Skin epidermis (tissue), 12 donors: Measurements from ENCODE around the gene GPD2.
"Not testable (repeated sequence)": the region's sequence is repeated elsewhere in the genome, so short reads cannot be mapped to it uniquely, and the experiment has no call there.

Source experiments
- H3K27ac ChIP-seq, 21 experiments: fragments of 200-600 bp; sonication (generic) in 11 of 21; one replicate each; pipeline ENCODE4 v1.5.0; 2020; ENCODE audit warnings: mild to moderate bottlenecking in 3 of 21, inconsistent platforms in 2 of 21, moderate library complexity in 2 of 21
- H3K4me3 ChIP-seq, 7 experiments: fragments of 200-600 bp; sonication (generic) in 2 of 7; one replicate each; pipeline ENCODE4 v1.5.0; 2020; ENCODE audit warnings: inconsistent platforms in 2 of 7, mild to moderate bottlenecking in 2 of 7, moderate library complexity in 1 of 7

Gene GPD2

DNA sequence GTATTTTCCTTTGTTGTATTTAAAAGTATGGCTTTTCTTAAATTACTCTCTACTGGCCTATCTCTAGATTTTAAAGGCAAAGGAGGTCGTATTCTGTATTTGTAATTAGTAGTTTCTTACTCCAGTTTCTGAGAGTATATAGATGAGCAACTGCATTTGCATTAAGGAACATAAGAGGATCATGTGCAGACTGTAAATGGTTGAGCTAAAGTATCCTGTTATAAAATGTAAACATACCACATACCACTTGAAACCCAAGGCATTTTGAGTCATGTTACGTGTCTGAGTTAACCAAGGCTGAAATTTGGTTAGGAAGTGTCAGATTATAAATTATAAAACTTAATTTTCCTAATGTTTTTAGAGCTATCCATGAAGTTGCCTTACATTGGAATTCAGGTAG is 76.3 kb downstream of the GPD2 start:
- H3K4me3 ChIP-seq: no peak overlapping the region
- H3K27ac ChIP-seq: no peak overlapping the region

DNA sequence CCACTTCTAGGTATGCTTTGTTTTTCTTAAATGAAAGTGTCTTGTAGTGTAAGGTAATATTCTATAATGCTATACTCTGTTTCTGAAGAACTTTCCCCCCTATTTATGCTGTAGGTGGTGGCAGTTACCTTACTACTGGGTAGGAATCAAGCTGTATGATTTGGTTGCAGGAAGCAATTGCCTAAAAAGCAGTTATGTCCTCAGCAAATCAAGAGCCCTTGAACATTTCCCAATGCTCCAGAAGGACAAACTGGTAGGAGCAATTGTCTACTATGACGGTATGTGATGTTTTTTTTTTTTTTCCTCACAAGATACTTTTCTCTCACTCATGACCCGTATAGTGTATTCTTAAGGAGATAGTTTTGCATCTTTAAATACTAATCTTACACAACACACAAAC is 77.0 kb downstream of the GPD2 start:
- Histone ChIP-seq H3K27ac (no peak overlapping the region), H3K4me3 (no peak overlapping the region)

DNA sequence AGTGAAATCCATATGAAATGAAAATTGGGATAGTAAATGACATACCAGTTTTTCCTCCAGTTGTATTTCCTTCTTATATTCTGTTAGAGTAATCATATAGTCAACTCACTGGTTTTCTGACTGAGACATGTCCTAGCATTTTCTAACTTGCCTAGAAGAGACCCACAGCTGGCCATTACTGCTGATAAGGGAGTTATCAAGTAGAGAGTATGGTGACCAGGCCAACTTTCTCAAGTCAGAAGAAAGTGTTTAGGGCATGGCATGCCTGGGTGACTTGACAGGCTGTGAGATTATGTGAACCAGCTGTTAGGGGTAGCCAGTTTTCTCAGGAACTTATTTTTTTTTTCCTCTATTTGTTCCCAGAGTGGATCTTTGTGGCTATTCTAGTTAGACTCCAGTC is 81.2 kb downstream of the GPD2 start:
- H3K27ac ChIP-seq: no peak overlapping the region
- no peak overlapping the region for H3K4me3 ChIP-seq

DNA sequence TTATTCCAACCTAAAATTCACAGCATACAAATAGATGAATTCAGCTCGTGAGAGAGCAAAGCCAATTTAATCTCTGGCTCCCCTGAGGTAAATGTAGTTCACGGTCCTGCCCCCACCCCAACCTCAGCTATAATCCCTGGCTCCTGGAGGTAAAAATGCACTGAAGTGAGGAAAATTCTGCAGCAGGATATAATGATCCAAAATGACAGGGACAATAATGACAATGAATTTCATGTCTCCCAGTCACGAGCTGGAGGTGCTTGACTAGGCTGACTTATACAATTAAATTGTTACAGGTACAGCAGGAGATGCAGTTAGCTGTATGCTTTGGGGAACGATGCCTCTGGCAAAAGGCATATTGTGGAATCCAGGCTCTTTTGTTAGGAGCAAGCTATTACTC is 82.0 kb downstream of the GPD2 start:
- H3K4me3 ChIP-seq: no peak overlapping the region
- H3K27ac ChIP-seq: no peak overlapping the region

DNA sequence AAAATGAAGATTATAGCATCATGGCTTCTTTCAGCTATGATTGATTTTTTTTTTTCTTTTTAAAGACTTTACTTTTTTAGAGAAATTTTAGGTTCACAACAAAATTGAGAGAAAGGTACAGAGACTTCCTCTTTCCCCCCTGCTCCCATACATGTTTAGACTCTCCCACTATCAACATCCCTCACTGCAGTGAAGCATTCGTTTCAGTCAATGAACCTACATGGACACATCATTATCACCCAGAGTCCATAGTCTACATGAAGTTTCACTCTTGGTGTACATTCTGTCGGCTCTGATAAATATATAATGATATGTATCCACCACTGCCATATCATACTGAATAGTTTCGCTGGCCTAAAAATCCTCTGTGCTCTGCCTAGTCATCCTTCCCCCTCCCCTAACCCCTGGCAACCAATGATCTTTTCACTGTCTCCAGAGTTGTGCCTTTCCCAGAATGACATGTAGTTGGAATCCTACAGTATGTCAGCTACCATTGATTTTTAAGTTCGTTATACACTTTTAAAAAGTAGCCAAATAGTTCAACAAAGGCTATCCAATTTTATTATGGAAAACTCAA is 86.8 kb downstream of the GPD2 start:
- Histone ChIP-seq H3K4me3 (no peak overlapping the region), H3K27ac (no peak overlapping the region)

DNA sequence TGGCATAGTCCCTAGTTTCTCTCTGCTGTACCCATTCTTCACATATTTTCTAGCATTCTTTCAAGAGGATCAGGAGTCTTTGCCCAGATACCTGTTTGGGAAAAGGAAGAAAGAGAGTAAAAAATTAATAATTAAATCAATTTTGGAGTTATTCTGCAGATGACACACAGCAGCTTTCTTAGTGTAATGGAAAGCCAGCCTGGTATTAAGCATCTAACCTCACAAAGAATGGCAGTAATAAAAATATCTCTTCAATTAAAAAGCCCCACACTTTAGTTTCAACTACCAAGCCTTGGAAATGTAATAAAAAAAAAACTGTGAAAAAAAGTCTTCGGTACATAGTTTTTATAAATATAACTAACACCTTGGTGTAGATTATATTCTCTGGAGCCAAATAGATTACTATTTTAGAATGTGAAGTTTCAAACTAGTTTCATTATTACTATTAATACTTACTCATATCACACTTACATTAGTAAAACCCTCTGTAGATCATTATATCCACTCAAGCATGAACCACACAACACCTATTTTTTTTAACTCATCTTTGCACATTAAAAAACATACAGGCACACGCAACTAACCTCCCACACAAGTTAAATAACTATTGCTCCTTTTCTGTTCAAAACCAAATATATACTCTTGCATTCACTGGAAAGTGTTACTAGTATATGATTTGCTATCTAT is 90.9 kb downstream of the GPD2 start:
- H3K4me3 ChIP-seq: no peak overlapping the region
- H3K27ac ChIP-seq: no peak overlapping the region

DNA sequence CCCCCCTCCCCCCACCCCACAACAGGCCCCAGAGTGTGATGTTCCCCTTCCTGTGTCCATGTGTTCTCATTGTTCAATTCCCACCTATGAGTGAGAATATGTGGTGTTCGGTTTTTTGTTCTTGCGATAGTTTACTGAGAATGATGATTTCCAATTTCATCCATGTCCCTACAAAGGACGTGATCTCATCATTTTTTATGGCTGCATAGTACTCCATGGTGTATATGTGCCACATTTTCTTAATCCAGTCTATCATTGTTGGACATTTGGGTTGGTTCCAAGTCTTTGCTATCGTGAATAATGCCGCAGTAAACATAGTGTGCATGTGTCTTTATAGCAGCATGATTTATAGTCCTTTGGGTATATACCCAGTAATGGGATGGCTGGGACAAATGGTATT is 92.4 kb downstream of the GPD2 start:
- H3K4me3 ChIP-seq, H3K27ac ChIP-seq: not testable (repeated sequence)

DNA sequence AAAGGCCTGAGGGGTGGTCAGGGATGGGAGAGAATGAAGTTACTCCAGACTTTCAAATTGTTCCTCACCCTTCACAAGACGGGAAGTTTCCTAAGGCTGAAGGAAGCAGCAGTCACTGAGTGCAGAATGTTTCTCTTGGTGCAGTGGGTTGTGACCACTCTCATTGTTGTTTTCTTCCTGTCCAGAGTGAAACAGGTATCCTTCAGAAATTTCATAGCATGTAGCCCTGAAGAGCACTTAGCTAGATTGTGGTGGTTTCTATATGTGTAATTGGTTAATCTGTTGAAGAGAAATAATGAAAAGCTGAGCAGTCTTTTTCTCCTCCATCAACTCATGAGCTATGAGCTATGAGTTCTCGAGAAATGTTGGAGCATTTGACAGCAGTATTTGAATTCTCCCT is 96.8 kb downstream of the GPD2 start:
- no peak overlapping the region for H3K27ac ChIP-seq

DNA sequence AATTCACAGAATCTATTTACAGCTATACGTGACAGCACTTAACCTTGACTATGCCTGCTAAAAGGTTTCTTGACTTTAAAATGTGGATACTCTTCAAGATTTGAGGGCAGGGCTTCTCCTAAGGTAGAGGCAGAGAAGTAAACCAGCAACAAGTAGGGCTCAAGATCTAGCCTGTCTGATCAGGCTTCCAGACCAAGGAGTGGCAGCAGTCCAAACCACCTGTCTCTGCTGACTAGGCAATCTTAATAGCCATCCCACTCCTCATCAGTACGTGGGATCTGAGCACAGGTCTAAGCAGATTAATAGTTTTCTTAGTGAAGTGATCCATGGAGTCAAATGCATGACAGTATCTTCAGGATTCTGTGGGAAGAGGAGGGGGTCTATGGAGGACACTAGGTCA is 100.4 kb downstream of the GPD2 start:
- Histone ChIP-seq H3K4me3 (no peak overlapping the region), H3K27ac (peak overlapping the region in 6 of 21 experiments; percentile 1 to 64 (median 19))

More for the DNA sequence above, 96.8 kb downstream of the GPD2 start:
- H3K4me3 ChIP-seq: no peak overlapping the region

DNA sequence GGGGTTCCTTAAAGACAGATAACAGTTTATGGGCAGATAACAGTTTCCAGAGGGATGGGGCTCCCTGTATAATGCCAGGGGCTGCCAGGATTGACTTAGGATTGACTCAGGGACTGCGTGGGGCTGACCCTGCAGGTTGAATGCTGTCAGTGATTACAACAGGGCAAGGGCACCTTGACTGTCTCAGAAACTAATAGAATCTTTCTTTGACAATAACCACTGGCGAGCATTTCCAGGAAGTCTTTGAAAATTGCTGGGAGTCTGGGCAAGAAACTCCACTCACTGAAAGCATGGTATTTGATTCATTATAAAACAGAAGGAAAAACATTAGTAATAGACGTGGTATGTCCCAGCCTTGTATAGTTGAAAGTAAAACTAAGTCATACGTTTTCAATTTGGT is 101.0 kb downstream of the GPD2 start:
- Histone ChIP-seq H3K27ac (peak overlapping the region in 10 of 21 experiments; percentile 1 to 64 (median 14)), H3K4me3 (no peak overlapping the region)

DNA sequence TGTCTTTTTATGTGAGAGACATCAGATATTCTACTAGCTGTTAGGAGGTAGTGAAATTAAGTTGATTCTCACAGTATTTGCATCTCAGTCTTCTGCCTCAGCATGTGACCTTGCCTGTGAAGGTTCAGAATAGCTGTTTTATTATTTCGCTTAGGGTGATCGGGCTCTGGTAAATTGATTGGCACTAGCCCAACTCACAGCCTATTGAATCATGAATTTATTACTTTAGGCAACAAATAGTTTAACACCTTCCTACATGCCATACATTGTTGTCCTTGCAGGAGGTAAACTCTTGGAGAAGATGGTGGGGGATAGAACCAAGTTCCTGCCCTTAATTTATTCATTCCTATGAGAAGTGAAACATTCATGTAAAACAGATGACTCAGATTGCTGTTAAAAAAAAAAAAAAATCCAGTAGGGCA is 101.9 kb downstream of the GPD2 start:
- Histone ChIP-seq H3K27ac (no peak overlapping the region), H3K4me3 (no peak overlapping the region)

DNA sequence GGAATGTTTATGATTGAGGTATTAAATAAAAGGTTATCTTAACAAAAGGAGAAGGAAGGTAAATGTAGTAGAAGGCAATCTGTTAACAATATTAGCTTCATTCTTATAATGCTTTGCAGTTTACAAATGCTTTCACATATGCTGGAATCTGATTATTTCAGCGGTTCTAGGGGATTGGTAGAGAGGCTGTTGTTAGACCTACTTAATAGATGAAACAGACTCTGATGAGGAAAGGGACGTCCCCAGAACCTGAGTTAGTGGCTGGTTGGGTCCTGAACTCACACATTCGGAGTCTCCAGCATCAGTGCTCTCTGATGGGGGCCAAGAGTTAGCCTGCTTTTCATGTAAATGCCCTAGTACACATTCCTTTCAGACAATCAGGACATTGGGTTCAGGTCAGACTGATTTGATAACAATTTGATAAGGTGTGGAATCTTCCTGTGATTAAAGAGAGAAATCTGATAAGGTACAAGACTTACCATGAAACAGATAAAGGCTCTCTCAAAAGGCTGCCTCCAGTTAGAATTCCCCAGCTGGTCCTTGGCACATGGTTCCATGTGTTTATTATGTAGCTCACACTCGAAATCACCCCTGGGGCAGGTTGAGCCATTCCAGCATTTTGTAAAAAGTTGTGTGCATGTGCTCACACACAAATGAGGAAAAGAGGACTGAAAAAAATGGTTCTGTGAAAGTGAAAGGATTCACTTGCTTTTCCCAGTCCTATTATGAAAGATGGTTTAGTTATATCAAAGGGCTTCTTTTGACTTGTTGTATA is 103.1 kb downstream of the GPD2 start:
- Histone ChIP-seq H3K4me3 (no peak overlapping the region), H3K27ac (peak overlapping the region in 1 of 21 experiments; percentile 14)

DNA sequence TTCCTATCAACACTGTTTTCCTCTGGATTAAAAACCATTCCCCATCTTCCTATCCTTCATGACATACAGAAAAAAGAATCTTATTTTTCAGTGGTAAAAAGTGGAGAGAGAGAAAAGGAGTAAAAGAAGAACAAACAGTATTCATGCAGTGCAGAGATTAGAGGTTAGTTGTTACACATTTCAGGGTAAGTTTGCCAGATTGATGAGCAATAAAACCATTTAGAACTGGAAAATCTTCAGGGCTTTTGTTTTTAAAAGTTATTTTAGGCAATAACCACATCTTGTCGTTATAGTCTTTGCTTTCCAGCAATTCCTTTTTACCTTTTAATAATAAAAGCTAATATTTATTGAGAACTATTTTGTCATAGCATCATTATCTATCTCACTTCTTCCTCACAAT is 104.5 kb downstream of the GPD2 start:
- peak overlapping the region in 1 of 21 experiments; percentile 12 for H3K27ac ChIP-seq
- no peak overlapping the region for H3K4me3 ChIP-seq

DNA sequence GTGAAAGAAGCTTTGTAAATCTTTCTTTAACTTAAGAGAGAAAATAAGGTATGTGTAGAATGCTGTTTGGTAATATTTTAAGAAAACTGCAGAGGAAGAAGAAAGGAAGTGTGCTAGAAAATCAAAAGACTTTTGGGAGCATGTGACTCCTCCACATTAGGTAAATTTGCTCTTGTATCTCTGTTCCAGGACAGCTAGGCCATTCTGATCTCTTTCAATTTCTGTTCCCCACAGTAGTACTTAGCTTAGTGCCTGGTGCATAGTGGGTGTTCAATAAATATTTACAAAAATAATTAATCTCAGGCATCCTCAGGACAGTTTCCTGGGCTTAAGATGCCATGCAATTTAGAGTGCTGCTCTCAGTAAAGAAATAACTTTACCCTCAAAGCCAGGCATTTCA is 105.0 kb downstream of the GPD2 start:
- Histone ChIP-seq H3K27ac (peak overlapping the region in 1 of 21 experiments; percentile 12), H3K4me3 (no peak overlapping the region)

DNA sequence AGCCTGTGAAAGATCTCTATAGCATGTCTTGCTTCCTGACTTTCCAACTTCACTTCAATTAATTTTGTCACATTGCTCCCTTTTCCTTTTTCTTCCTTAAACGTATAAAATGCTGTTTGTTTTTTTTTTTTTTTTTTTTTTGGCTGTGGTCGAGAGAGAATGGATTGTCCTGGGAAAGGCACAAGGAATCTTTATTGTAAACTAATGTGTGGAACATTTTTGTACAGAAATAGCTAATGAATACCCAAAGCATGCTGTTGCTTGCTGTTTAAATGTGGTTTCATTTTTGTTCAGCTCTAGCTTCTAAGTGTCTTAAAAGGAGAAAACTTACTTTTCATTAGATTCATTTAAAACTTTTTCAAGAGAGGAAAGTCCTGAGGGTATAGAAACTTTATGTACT is 105.5 kb downstream of the GPD2 start:
- no peak overlapping the region for H3K27ac ChIP-seq
- no peak overlapping the region for H3K4me3 ChIP-seq

DNA sequence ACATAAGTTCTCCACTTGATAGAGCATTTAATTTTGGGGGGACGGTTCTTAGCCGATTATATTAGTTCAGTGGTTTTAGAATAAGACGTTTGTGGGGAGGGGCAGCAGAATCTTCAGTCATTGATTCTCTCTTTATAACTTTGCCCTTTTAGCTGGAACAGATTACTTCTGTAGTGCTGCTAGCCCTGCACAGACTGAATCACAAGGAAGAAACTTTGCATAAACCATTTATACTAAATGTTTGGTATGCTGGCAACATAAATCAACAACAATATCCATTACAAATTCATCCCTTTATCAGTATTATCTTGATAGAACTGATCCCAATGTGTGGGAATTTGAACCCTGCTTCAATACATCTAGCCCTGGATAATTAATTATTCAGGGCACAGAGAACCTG is 112.2 kb downstream of the GPD2 start:
- H3K4me3 ChIP-seq: no peak overlapping the region
- no peak overlapping the region for H3K27ac ChIP-seq

DNA sequence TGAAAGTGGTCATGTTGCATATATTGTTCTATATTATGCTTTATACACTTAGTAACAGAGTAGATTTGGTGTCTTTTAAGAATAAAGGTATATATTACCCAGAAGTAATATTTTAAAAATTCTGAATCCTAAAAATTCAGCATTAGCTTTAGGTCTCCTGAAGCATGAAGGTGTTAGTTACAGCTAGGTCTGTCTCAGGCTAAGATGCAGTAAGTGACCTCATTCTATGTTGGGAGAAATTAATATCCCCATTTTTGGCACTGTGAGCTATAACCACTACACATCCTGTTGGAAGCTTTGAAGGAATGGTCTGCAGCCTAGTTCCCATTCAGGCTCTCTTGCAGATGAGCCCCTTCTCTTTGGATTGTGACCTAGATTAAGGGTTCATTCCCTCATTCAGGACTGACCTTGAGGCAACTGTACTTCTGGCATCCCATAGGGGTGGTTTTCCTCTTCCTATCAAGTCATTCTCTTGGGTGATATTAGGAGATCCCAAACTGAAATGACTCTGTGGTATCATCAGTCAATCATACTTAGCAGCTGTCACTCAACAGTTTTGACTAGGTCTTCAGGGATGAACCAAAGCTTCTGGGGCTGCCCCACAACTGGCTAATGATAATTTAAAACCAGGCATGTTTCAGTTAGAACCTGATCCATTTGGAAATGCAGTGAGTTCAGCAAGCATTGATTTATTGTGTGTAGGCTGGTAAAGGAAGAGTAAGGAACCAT is 117.7 kb downstream of the GPD2 start:
- Histone ChIP-seq H3K4me3 (no peak overlapping the region), H3K27ac (no peak overlapping the region)

DNA sequence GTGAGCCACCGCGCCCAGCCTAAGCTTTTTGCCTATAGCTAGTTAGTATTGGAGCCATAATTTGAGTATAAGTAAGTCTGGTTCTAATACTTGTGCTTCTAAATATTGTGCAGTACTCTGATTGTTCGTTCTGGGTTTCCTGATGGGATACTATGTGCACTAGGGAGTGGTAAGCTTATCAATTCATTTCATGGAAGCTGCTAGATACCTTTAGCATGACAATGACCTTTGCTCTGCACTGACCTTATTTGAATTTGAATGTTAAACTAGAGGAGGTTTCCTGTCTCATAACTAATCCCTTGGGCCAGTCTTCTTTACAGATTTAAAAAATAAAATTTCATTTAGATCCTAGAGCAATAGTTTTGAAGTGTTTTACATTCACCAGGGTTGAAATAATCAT is 125.1 kb downstream of the GPD2 start:
- no peak overlapping the region for H3K4me3 ChIP-seq

DNA sequence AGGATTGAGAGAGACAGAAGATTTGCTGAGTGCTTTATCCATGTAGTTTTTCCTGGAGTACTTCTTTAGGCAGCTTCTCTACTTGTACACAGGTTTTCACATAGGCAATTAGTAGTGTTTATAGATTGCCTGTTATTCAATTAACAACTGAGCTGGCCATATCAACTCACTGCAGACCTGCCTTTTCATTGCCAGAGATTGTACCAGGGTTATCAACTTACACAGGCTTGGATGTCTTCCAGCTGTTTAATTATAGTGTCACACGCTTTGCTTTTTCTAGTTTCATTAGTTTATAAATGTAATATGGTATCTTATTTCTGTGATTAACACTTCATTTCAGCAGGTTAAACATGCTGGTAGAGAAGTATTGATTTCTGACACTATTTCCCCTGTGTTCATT is 125.9 kb downstream of the GPD2 start:
- Histone ChIP-seq H3K27ac (no peak overlapping the region), H3K4me3 (no peak overlapping the region)

More for the DNA sequence above, 125.1 kb downstream of the GPD2 start:
- H3K27ac ChIP-seq: no peak overlapping the region

DNA sequence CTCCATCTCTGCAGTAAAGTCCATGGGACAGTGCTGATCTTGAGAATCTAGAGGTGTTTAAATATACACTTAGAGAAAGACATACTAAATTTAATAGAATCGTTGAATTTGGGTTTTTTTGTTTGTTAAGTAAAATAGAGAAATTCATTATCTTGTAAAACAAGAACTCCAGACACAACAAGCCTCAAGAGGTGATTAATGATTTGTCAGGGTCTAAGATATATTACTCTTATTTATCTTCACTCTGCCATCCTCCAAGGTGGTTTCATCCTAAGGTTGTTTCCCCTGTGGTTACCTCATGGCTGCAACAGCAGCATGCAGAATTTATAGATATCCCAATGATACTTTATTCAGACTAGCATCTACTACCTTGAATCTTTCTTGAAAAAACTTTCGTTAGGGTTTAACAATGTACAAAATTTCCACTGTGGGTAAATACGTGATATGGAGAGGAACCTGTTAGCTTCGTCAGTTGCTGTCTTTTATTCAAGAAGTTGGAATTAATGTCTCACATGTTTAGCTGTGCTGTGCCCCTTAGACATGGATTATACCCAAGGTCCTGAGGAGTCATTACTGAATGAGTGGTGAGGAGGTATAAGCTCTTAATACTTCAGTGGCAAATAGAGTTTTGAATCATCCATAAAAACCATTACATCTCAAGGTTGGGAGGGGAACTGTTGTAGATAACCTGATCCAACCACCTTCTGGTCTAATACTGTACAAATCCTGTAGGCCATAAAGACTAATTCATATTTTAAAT is 128.0 kb downstream of the GPD2 start:
- Histone ChIP-seq H3K27ac (no peak overlapping the region), H3K4me3 (no peak overlapping the region)
